Activated T-helper 17 cell treated with anti-CD3 and anti-CD28 coated beads, Interleukin-2, amount 50 U/mL, for 72 hours (primary cell): ENCODE measurements around the gene PRKCB. TPM values are rescaled to one million over a fixed set of nuclear protein-coding genes. Genes with fewer than 3 reads are reported as not detected.

Source experiments
- ATAC-seq: fragments of 150-1000 bp; cut with Tn5 transposase; replicated peaks from 2 replicates; pipeline ENCODE4 v1.10.0; 2021; ENCODE audit warnings: mild to moderate bottlenecking, moderate library complexity
- H3K27ac Mint-ChIP-seq: one replicate; pipeline ENCODE4 v1.8.0; 2022; ENCODE audit warnings: mixed read lengths
- H3K27me3 Mint-ChIP-seq: one replicate; pipeline ENCODE4 v1.8.0; 2022; ENCODE audit warnings: mixed read lengths
- H3K36me3 Mint-ChIP-seq: one replicate; pipeline ENCODE4 v1.8.0; 2022; ENCODE audit warnings: low read depth, mild to moderate bottlenecking, mixed read lengths
- H3K4me1 Mint-ChIP-seq: one replicate; pipeline ENCODE4 v1.8.0; 2022; ENCODE audit warnings: mixed read lengths
- H3K4me3 Mint-ChIP-seq: one replicate; pipeline ENCODE4 v1.8.0; 2022; ENCODE audit warnings: mild to moderate bottlenecking, mixed read lengths
- H3K9me3 Mint-ChIP-seq: one replicate; pipeline ENCODE4 v1.8.0; 2022; ENCODE audit warnings: mixed read lengths
- total RNA-seq, 2 donors: library from RNA; stranded (reverse); gene quantifications; one replicate each; pipeline ENCODE4 v1.2.3, GENCODE V29; 2022

PRKCB gene
- total RNA-seq, 2 donors from 2014 or later, result 76.0 to 87.7 TPM

- ATAC-seq, result no peak
- peaks cover 26% of the 10 kb centered on the region for H3K4me1 Mint-ChIP-seq
- peaks cover 11% of the 10 kb centered on the region for H3K36me3 Mint-ChIP-seq
- no peaks in the 10 kb centered on the region for H3K27me3 Mint-ChIP-seq
- no peak overlapping the region for H3K4me3 Mint-ChIP-seq
- H3K9me3 Mint-ChIP-seq, result no peaks in the 10 kb centered on the region
- H3K27ac Mint-ChIP-seq, result no peak overlapping the region
These were observed 145.9 kb downstream of the PRKCB start for GRCh38 chr16:23981429-23982399.

DNA sequence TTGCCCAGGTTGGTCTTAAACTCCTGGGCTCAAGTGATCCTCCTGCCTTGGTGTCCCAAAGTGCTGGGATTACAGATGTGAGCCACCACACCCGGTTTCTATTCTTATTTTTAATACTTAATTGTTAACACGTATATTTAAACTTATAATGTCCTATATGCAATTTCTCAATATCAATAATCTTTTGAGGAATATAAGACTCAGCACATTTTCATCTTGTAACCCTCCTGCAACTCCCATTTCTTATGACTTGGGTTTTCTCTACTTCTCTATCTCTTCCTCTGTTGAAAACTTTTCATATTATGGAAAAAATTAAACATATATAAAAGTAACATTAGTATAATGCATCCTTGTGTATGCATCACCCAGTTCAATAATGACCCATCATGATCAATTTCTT is 150.7 kb downstream of the PRKCB start:
- H3K4me1 Mint-ChIP-seq, result peaks cover 16% of the 10 kb centered on the region
- no peak overlapping the region for H3K4me3 Mint-ChIP-seq
- no peak overlapping the region for H3K27ac Mint-ChIP-seq
- ATAC-seq, result no peak
- peaks cover 45% of the 10 kb centered on the region for H3K36me3 Mint-ChIP-seq
- H3K9me3 Mint-ChIP-seq, result no peaks in the 10 kb centered on the region
- H3K27me3 Mint-ChIP-seq, result no peaks in the 10 kb centered on the region

DNA sequence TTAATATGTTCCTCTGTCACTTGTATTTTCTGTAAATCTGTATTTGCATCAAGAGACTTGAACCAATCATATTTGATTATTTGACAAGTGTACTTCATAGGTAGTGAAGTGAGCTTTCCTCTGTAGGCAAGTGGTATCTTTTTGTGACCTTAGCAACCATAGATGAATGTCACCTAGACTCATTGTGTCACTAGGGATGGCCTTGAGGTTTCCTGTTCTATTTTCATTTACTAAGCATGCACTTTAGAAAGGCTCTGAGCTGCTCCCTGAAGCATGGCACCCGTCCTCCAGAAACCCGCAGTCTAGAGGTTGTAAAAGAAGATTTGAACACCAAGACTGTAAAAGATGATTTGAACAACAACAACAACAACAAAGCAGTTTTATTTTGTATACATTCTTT is 151.7 kb downstream of the PRKCB start:
- H3K4me1 Mint-ChIP-seq, result peaks cover 16% of the 10 kb centered on the region
- H3K27me3 Mint-ChIP-seq, result no peaks in the 10 kb centered on the region
- no peak overlapping the region for H3K4me3 Mint-ChIP-seq
- H3K27ac Mint-ChIP-seq, result peak overlapping the region; percentile 77
- ATAC-seq, result peak; percentile 97
- no peaks in the 10 kb centered on the region for H3K9me3 Mint-ChIP-seq
- H3K36me3 Mint-ChIP-seq, result peaks cover 45% of the 10 kb centered on the region

- H3K36me3 Mint-ChIP-seq, result peaks cover 33% of the 10 kb centered on the region
- no peak overlapping the region for H3K27ac Mint-ChIP-seq
- H3K4me1 Mint-ChIP-seq, result peaks cover 5% of the 10 kb centered on the region
- ATAC-seq, result no peak
- no peaks in the 10 kb centered on the region for H3K9me3 Mint-ChIP-seq
- H3K4me3 Mint-ChIP-seq, result no peak overlapping the region
- H3K27me3 Mint-ChIP-seq, result no peaks in the 10 kb centered on the region
These were observed 154.7 kb downstream of the PRKCB start for GRCh38 chr16:23990507-23990906.

DNA sequence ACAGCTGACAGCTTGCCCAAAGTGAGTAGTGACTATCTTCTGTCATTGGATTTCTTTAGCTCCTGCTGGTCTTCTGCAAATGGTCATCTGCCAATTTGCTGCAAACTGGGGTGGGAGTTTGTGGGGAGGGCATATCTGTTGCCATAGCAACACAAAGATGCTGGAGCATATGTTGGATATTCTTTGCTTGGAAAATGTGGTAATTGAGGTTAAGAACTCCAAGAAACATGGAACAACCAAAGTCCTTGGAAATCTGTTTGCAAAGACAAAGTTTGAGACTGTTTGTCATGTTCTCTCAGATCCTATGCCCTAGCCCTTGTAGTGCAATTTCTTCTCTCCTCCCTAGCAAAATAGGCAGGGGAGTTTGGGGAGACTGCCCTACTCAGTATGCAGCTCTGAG is 155.3 kb downstream of the PRKCB start:
- H3K4me1 Mint-ChIP-seq, result peaks cover 10% of the 10 kb centered on the region
- H3K36me3 Mint-ChIP-seq, result peaks cover 33% of the 10 kb centered on the region
- no peak overlapping the region for H3K4me3 Mint-ChIP-seq
- no peaks in the 10 kb centered on the region for H3K9me3 Mint-ChIP-seq
- H3K27ac Mint-ChIP-seq, result no peak overlapping the region
- no peak for ATAC-seq
- H3K27me3 Mint-ChIP-seq, result no peaks in the 10 kb centered on the region

- no peak overlapping the region for H3K4me3 Mint-ChIP-seq
- H3K9me3 Mint-ChIP-seq, result no peaks in the 10 kb centered on the region
- H3K36me3 Mint-ChIP-seq, result peaks cover 27% of the 10 kb centered on the region
- H3K27me3 Mint-ChIP-seq, result no peaks in the 10 kb centered on the region
- no peak overlapping the region for H3K27ac Mint-ChIP-seq
- H3K4me1 Mint-ChIP-seq, result peaks cover 18% of the 10 kb centered on the region
- ATAC-seq, result no peak
These were observed 158.8 kb downstream of the PRKCB start for GRCh38 chr16:23994615-23995014.

GRCh38 chr16:23996258-23996955 is 160.6 kb downstream of the PRKCB start:
- Mint-ChIP-seq H3K27me3 (no peaks in the 10 kb centered on the region), H3K36me3 (peaks cover 15% of the 10 kb centered on the region), H3K9me3 (no peaks in the 10 kb centered on the region), H3K4me3 (no peak overlapping the region), H3K4me1 (peaks cover 20% of the 10 kb centered on the region), H3K27ac (no peak overlapping the region)
- ATAC-seq, result no peak

DNA sequence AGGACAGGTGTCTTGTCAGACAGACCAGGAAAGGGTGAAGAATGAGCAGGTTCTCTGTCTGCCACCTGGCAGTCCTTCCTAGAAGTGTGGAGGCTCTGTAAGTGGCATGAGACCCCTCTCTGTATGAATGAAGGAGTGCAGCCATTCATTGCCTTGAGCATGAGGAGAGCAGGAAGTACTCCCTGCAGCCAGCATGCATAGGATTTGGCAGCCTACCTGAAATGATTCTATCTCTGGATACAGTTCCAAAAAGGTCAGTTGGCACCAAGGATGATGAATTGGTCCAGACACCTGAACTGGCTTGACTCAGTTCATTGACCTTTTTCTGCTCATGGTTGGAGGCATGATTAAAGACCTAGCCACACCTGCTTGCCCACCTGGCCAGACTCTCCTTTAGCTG is 163.0 kb downstream of the PRKCB start:
- Mint-ChIP-seq H3K4me1 (peaks cover 29% of the 10 kb centered on the region), H3K4me3 (peak overlapping the region; percentile 62), H3K27ac (peak overlapping the region; percentile 73), H3K36me3 (peaks cover 15% of the 10 kb centered on the region), H3K9me3 (no peaks in the 10 kb centered on the region), H3K27me3 (no peaks in the 10 kb centered on the region)
- no peak for ATAC-seq

- peak; percentile 99 for ATAC-seq
- H3K4me1 Mint-ChIP-seq, result peaks cover 32% of the 10 kb centered on the region
- no peaks in the 10 kb centered on the region for H3K9me3 Mint-ChIP-seq
- no peaks in the 10 kb centered on the region for H3K27me3 Mint-ChIP-seq
- peak overlapping the region; percentile 62 for H3K4me3 Mint-ChIP-seq
- H3K27ac Mint-ChIP-seq, result peak overlapping the region; percentile 73
- peaks cover 15% of the 10 kb centered on the region for H3K36me3 Mint-ChIP-seq
These were observed 163.9 kb downstream of the PRKCB start for GRCh38 chr16:23999663-24000062.

DNA sequence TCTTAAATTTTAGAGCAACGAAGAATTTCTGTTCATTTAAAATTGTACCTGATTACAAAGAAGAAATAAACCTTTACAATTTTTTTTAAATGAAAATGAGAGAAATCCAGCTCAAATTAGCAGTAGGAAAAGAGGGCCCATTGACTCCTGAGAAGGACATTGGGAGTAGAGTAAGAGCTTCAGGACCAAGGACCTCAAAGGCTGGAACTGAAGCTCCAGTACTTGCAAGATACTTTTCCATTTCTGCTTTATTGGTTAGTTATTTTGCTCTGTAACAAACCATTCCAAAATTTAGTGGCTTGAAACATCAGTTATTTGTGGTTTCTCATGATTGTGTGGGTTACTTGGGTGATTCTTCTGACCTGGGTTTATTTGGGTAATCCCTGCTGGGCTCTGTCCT is 165.9 kb downstream of the PRKCB start:
- Mint-ChIP-seq H3K9me3 (no peaks in the 10 kb centered on the region), H3K27me3 (no peaks in the 10 kb centered on the region), H3K36me3 (peaks cover 25% of the 10 kb centered on the region), H3K27ac (no peak overlapping the region), H3K4me3 (no peak overlapping the region), H3K4me1 (peaks cover 32% of the 10 kb centered on the region)
- no peak for ATAC-seq

- Mint-ChIP-seq H3K36me3 (peaks cover 26% of the 10 kb centered on the region), H3K27ac (peak overlapping the region; percentile 13), H3K27me3 (no peaks in the 10 kb centered on the region), H3K4me3 (no peak overlapping the region), H3K4me1 (peaks cover 32% of the 10 kb centered on the region), H3K9me3 (no peaks in the 10 kb centered on the region)
- no peak for ATAC-seq
These were observed 166.8 kb downstream of the PRKCB start for GRCh38 chr16:24002619-24003018.

GRCh38 chr16:24005577-24005976 is 169.8 kb downstream of the PRKCB start:
- Mint-ChIP-seq H3K27ac (no peak overlapping the region), H3K9me3 (no peaks in the 10 kb centered on the region), H3K4me1 (peaks cover 26% of the 10 kb centered on the region), H3K4me3 (no peak overlapping the region), H3K27me3 (no peaks in the 10 kb centered on the region), H3K36me3 (peaks cover 28% of the 10 kb centered on the region)
- ATAC-seq, result no peak

GRCh38 chr16:24007391-24007790 is 171.6 kb downstream of the PRKCB start:
- ATAC-seq, result no peak
- peaks cover 28% of the 10 kb centered on the region for H3K36me3 Mint-ChIP-seq
- H3K4me1 Mint-ChIP-seq, result peaks cover 27% of the 10 kb centered on the region
- H3K27ac Mint-ChIP-seq, result no peak overlapping the region
- H3K9me3 Mint-ChIP-seq, result no peaks in the 10 kb centered on the region
- no peak overlapping the region for H3K4me3 Mint-ChIP-seq
- H3K27me3 Mint-ChIP-seq, result no peaks in the 10 kb centered on the region

GRCh38 chr16:24007934-24008333 is 172.2 kb downstream of the PRKCB start:
- Mint-ChIP-seq H3K9me3 (no peaks in the 10 kb centered on the region), H3K4me1 (peaks cover 29% of the 10 kb centered on the region), H3K4me3 (no peak overlapping the region), H3K27ac (peak overlapping the region; percentile 15), H3K27me3 (no peaks in the 10 kb centered on the region), H3K36me3 (peaks cover 28% of the 10 kb centered on the region)
- ATAC-seq, result no peak

DNA sequence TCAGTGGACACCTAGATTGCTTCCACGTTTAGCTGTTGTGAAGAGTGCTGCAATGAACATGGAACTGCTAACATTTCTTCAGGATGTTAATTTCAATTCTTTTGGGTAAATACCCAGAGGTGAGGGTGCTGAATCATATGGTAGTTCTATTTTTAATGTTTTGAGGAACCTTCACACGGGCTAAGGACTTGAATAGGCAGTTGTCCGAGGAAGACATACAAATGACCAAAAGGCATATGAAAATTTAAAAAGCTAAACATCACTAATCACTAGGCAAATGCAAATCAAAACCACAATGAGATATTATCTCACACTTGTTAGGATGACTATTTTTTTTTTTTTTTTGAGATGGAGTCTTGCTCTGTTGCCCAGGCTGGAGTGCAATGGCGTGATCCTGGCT is 173.3 kb downstream of the PRKCB start:
- H3K9me3 Mint-ChIP-seq, result no peaks in the 10 kb centered on the region
- H3K27me3 Mint-ChIP-seq, result no peaks in the 10 kb centered on the region
- H3K36me3 Mint-ChIP-seq, result peaks cover 28% of the 10 kb centered on the region
- peaks cover 26% of the 10 kb centered on the region for H3K4me1 Mint-ChIP-seq
- peak; percentile 68 for ATAC-seq
- peak overlapping the region; percentile 15 for H3K27ac Mint-ChIP-seq
- H3K4me3 Mint-ChIP-seq, result peak overlapping the region; percentile 4
